NB4 (cell line): ENCODE results near the gene EPHA5.

Experiments
- DNase-seq: peaks from one replicate; pipeline ENCODE4 v3.0.0; 2010; ENCODE audit warnings: low read depth
- H3K4me3 ChIP-seq: one replicate; pipeline ENCODE4 v1.5.1; 2011; ENCODE audit warnings: mild to moderate bottlenecking, low read depth, low read length, moderate library complexity
- MAX ChIP-seq: IDR thresholded peaks from 2 replicates; pipeline ENCODE4 v1.6.1; 2011; ENCODE audit warnings: low read depth, low read length
- MYC ChIP-seq: IDR thresholded peaks from 2 replicates; pipeline ENCODE4 v1.6.1; 2011; ENCODE audit warnings: low read depth, low read length
- POLR2A ChIP-seq: IDR thresholded peaks from 2 replicates; pipeline ENCODE4 v1.6.1; 2011; ENCODE audit warnings: mild to moderate bottlenecking; ENCODE audit not compliant: insufficient read length; ENCODE audit errors: extremely low read depth
- TF ChIP-seq, protein P1 (sequence below): IDR thresholded peaks from one replicate; pipeline ENCODE4 v1.5.1; 2012; ENCODE audit warnings: low read depth, low read length

EPHA5 gene

GRCh38 chr4:65296246-65296645, 374.0 kb downstream of the EPHA5 start:
- no peak overlapping the region for H3K4me3 ChIP-seq
- DNase-seq, result no peak
- no peak for TF ChIP-seq MYC
- no peak for TF ChIP-seq MAX
- TF ChIP-seq, protein P1, sequence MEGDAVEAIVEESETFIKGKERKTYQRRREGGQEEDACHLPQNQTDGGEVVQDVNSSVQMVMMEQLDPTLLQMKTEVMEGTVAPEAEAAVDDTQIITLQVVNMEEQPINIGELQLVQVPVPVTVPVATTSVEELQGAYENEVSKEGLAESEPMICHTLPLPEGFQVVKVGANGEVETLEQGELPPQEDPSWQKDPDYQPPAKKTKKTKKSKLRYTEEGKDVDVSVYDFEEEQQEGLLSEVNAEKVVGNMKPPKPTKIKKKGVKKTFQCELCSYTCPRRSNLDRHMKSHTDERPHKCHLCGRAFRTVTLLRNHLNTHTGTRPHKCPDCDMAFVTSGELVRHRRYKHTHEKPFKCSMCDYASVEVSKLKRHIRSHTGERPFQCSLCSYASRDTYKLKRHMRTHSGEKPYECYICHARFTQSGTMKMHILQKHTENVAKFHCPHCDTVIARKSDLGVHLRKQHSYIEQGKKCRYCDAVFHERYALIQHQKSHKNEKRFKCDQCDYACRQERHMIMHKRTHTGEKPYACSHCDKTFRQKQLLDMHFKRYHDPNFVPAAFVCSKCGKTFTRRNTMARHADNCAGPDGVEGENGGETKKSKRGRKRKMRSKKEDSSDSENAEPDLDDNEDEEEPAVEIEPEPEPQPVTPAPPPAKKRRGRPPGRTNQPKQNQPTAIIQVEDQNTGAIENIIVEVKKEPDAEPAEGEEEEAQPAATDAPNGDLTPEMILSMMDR, result no peak
- TF ChIP-seq POLR2A, result no peak

DNA sequence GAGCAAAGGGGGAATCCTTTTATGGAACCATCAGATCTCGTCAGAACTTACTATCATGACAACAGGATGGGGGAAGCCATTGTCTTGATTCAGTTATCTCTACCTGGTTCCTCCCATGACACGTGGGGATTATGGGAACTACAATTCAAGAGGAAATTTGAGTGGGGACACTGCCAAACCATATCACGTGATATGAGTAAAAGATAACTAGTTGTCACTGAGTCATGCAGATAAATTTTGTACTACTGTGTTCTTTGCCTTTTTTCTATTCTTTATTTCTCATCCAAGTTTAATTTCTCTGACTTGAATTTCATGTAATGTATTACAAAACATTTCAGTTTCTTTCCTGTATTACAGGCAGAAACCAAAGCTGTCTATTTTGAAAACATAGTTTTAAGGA, 383.2 kb downstream of the EPHA5 start:
- TF ChIP-seq MAX (no peak), MYC (no peak), POLR2A (no peak)
- TF ChIP-seq, protein P1, result no peak
- H3K4me3 ChIP-seq, result no peak overlapping the region
- no peak for DNase-seq
